Sciatic nerve (tissue), 2 donors: ENCODE measurements around the gene COL20A1. TPM values are rescaled to one million over a fixed set of nuclear protein-coding genes. Genes with fewer than 3 reads are reported as not detected.

ENCODE experiments used
- ATAC-seq: fragments of 200-7000 bp; cut with Tn5 transposase; one replicate; pipeline ENCODE4 v1.9.1; 2020; ENCODE audit warnings: mild to moderate bottlenecking, moderate library complexity
- DNase-seq: peaks from one replicate; pipeline ENCODE4 v3.0.0-alpha.2; 2020; ENCODE audit warnings: low spot score
- intact Hi-C: fragments of 100-400 bp; cut with DNase I; formaldehyde crosslinking; loops from one replicate; pipeline ENCODE4 v1.14.2; 2022
- total RNA-seq: library from RNA; stranded (reverse); fragmentation: NEBNext Ultra II Directional; extraction: Animal tissue kit (Norgen Biotek cat#: 25700); gene quantifications from one replicate; pipeline ENCODE4 v1.2.1, GENCODE V29; 2021
- donor health status: DM: no; HTN: no; CAD: no.
- donor health status: DM: no; HTN: no; CAD: no.

Gene COL20A1
- total RNA-seq, 1 donor from 2014 or later = 0.22 TPM

GRCh38 chr20:63363013-63363957, 70.3 kb downstream of the COL20A1 start:
- DNase-seq (no peak), ATAC-seq (no peak)
- intact Hi-C loops = no loop called here

GRCh38 chr20:63363981-63364561, 71.1 kb downstream of the COL20A1 start:
- ATAC-seq = no peak

DNA sequence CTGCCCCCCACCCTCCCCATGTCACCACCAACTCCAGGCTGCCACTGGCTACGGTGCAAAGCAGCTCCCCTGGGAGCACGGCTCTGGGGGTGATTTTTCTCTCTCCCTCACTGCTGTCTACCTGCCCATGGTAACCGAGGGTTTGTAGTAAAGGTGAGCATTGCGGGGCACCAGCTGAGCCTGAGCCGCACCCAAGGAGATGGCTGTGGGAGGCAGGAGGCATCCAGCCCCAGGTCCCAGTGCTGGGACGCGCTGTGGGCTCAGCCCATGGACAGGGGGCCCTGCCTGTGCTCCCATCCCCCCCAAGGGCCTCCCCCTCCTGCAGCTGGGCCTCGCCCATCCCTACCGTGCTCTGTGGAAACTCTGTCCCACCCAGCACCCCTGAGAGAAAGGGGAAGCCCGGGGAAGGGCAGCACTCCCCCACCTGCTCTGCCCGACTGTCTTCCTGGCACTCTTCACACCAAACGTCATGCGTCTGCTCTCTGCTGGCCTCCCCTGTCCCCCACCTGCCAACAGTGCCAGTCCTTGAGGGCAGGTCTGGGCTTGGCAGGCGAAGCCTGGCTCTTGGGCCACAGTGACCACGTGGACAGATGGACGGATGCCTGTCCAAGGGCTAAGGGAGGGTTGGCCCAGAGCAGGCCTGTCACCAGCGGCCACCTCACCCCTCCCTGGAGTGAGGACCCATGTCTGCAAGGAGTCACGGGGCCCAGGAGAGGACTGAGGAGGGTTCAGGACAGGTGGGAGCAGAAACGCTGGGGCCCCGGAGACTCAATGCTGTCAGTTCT, 72.0 kb downstream of the COL20A1 start:
- intact Hi-C loops = no loop called here
- ATAC-seq = no peak
- DNase-seq = no peak

More at GRCh38 chr20:63363981-63364561, 71.1 kb downstream of the COL20A1 start:
- no peak for DNase-seq
- intact Hi-C loops = no loop called here

- ATAC-seq (no peak), DNase-seq (no peak)
- intact Hi-C loops = no loop called here
Observed at GRCh38 chr20:63365601-63366389, 72.8 kb downstream of the COL20A1 start.

DNA sequence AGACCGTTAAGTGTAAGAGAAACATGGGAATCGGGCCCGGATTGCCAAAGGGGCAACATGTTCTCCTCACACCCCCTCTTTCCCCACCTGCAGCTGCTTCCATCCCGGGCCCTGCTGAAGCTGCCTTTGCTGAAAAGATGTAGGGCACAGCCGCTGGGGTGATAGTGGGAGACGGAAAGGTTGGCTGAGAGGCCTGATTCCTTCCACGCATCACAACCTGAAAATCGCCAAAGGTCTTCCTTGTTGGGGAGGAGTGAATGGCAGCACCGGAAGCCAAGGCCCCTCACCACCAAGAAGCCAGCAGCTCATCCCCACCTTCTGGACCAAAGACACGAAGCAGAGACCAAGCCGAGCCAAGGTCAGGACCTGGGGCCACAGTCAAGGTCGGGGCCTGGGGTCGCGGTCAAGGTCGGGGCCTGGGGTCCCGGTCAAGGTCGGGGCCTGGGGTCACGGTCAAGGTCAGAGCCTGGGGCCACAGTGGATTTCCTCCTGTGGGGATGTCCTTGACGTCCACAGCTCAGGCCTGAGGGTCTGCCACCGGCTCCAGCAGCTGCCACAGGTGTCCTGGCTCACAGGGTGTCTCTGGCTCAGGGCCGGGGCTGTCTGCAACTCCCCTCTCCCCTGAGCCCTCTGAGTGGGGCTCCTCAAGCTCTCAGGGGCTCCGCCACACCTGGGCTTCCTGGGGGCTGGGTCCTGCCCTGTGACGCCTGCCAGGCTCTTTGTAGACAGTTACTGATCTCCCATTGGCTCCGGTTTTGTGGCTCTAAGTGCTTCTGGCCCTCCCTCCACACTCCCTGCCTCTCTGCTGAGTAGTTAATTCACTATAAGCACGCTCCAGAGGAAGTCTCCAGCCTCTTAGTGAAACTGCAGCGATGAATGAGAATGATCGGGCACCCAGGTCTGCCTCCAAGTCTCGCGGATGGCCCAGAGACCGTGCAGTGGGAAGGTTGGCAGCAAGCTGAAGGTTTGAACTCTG, 73.7 kb downstream of the COL20A1 start:
- no peak for ATAC-seq

DNA sequence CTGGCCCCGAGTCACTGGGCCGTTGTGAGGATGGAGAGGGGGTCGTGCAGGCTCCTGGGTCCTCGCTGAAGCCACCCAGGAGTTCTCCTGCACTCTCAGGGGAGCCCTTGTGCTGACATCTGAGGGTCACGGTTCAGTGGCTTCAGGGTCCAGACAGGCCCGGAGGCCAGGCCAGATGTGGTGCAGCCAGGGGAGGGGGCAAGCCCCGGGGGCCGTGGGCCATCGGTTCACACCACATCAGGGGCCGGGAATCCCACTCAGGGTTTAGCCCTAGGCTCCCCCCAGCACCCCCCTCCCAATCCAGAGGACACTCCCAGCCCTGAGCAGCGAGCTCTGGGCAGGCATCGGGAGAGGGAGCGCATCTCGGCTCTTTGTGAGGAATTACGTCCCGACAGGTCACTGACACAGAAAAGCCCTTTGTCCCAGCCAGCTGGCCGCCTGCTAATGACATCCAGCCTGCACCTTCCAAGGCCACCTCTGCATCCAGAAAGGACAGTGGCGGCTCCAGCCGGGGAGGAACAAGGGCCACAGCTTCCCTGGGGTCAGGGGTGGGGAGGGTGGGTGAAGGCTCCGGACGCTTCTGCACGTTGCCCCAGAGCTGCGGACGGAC, 74.6 kb downstream of the COL20A1 start:
- intact Hi-C loops = no loop called here
- no peak for ATAC-seq
- DNase-seq = no peak

More for the DNA sequence above, 73.7 kb downstream of the COL20A1 start:
- intact Hi-C loops = no loop called here
- DNase-seq = no peak

DNA sequence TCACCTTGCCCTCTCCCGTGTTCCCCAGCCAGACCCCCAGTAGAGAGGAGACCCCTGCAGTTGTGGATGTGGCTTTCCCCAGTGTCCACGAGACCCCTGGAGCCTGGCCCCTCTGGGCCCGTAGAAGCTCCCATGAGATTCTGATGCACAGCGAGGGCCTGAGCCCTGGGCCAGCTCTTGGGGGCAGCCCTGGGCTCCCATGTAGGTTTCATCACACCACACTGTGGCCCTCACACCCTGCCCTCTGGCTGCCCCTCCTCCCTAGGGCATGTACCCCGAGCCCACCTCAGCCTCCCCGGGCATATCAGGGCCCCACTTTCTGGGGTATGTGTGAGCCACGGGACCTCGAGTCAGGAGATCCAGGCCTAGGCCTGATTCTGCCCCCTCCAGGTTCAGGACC, 75.2 kb downstream of the COL20A1 start:
- no peak for DNase-seq
- no peak for ATAC-seq
- intact Hi-C loops = no loop called here

GRCh38 chr20:63369024-63369530, 76.1 kb downstream of the COL20A1 start:
- no peak for ATAC-seq

GRCh38 chr20:63369724-63370617, 77.0 kb downstream of the COL20A1 start:
- intact Hi-C loops = no loop called here
- no peak for DNase-seq
- ATAC-seq = no peak

More at GRCh38 chr20:63369024-63369530, 76.1 kb downstream of the COL20A1 start:
- intact Hi-C loops = no loop called here
- DNase-seq = no peak

GRCh38 chr20:63370618-63371187, 77.7 kb downstream of the COL20A1 start:
- no peak for DNase-seq
- no peak for ATAC-seq
- intact Hi-C loops = no loop called here

DNA sequence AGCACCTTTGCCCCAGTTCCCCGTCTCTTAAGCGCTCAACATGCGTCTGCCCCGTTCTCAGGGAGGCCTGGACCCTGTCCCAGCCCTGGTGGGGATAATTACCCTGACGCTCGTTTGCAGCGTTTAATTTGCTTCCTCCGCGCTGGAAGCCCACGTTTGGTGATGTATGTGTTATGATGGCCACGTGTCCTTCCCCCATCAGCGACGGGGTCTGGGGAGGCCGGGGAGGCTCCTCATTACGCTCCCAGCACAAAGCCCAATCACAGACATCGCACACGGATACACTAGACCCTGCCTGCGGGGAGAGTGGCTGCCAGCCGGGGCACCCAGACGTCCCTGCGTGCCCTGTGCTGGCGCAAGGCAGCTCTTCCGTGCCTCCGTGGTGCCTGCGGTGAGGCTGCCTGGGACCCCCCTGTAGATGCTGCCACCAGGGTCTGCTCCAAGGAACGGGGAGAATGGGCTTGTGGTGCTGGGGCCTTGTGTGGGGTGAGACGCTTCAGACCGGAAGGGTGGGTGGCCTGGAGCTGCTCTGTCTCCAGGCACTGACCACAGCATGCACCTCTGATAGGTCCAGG, 78.4 kb downstream of the COL20A1 start:
- intact Hi-C loops = no loop called here
- DNase-seq = no peak
- no peak for ATAC-seq

- ATAC-seq (no peak), DNase-seq (no peak)
- intact Hi-C loops = no loop called here
Observed at GRCh38 chr20:63372971-63373885, 80.2 kb downstream of the COL20A1 start.

GRCh38 chr20:63373996-63374395, 81.0 kb downstream of the COL20A1 start:
- DNase-seq (no peak), ATAC-seq (no peak)
- intact Hi-C loops = loop anchor here (2.0 kb wide), 1 partner anchor 61 kb away; no protein-coding TSS in a partner anchor

DNA sequence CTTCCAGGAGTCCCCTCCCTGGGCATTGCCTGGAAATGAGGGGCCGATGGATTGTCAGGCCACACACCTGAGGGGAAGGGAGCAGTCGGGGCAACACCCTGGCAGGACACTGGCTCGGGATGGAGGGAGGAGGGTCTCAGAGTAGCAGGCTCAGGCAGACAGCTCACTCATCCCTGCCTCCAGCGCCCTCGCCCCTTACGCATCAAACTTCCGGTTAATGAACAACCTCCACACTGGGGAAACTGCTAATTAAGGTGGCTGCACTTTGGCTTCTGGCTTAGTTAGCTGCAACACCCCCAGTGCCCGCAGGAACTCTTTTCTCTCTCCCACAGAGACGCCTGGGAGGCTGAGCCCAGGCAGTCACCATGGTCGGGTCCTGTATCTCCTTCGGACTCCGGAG, 81.5 kb downstream of the COL20A1 start:
- no peak for ATAC-seq
- intact Hi-C loops = loop anchor here (2.0 kb wide), 1 partner anchor 62 kb away; no protein-coding TSS in a partner anchor
- no peak for DNase-seq
